Thymus (tissue), 11 donors: Measurements from ENCODE around the gene PCSK1. TPM values are rescaled to one million over a fixed set of nuclear protein-coding genes. Genes with fewer than 3 reads are reported as not detected.

Experiments
- DNase-seq, 9 donors: peaks; one replicate each; pipeline ENCODE4 v3.0.0-alpha.2; 2013; ENCODE audit warnings: low spot score in 9 of 9, low read depth in 6 of 9, missing footprints in 1 of 9
- H3K27ac ChIP-seq, 2 donors: one replicate each; pipeline ENCODE4 v1.5.1; 2013; ENCODE audit warnings: control low read depth in 1 of 2, low read depth in 1 of 2, low read length in 1 of 2, mild to moderate bottlenecking in 1 of 2, moderate library complexity in 1 of 2
- H3K27me3 ChIP-seq, 2 donors: one replicate each; pipeline ENCODE4 v1.5.1; 2013; ENCODE audit warnings: low read length in 1 of 2; ENCODE audit not compliant: control insufficient read depth in 2 of 2, insufficient read depth in 1 of 2
- H3K36me3 ChIP-seq, 2 donors: one replicate each; pipeline ENCODE4 v1.5.1; 2013; ENCODE audit warnings: low read length in 1 of 2, mild to moderate bottlenecking in 1 of 2, moderate library complexity in 1 of 2; ENCODE audit not compliant: control insufficient read depth in 2 of 2, insufficient read depth in 2 of 2
- H3K4me1 ChIP-seq, 2 donors: one replicate each; pipeline ENCODE4 v1.5.1; 2013; ENCODE audit warnings: low read length in 2 of 2; ENCODE audit not compliant: control insufficient read depth in 2 of 2, insufficient read depth in 2 of 2
- H3K4me3 ChIP-seq, 2 donors: one replicate each; pipeline ENCODE4 v1.5.1; 2013; ENCODE audit warnings: low read length in 2 of 2, control low read depth in 1 of 2, mild to moderate bottlenecking in 1 of 2
- H3K9me3 ChIP-seq, 2 donors: one replicate each; pipeline ENCODE4 v1.5.1; 2013; ENCODE audit warnings: low read length in 1 of 2, mild to moderate bottlenecking in 1 of 2; ENCODE audit not compliant: control insufficient read depth in 2 of 2, insufficient read depth in 1 of 2
- WGBS: extraction: QIAGEN DNeasy Blood & Tissue Kit; methylation state at CpG from one replicate; pipeline ENCODE4 v1.1.7; 2013; 5-methylcytosine and 5-hydroxymethylcytosine counted together
- polyA plus RNA-seq: library from polyadenylated mRNA; stranded (reverse); fragments of 200-250 nt; gene quantifications from one replicate; pipeline ENCODE4 v1.2.3, GENCODE V29; 2013
- total RNA-seq: library from RNA; stranded (reverse); fragments of 120-200 nt; gene quantifications from one replicate; pipeline ENCODE4 v1.2.4, GENCODE V29; 2013
- donor health status: healthy.

The PCSK1 gene
- total and polyA plus RNA-seq, 2 donors, result 0.09 to 0.48 TPM

- Histone ChIP-seq H3K9me3 (peaks cover 0 to 4% of the 10 kb centered on the region in 2 donors), H3K27me3 (peaks cover 22 to 46% of the 10 kb centered on the region in 2 donors), H3K36me3 (no peaks in the 10 kb centered on the region), H3K4me1 (peaks cover 0 to 4% of the 10 kb centered on the region in 2 donors), H3K27ac (no peak overlapping the region), H3K4me3 (no peak overlapping the region)
- no peak for DNase-seq
- 13% methylated on average over 41 of the region's 41 CpGs for WGBS
Observed at GRCh38 chr5:96432216-96433065, 607 bp downstream of the PCSK1 start.

DNA sequence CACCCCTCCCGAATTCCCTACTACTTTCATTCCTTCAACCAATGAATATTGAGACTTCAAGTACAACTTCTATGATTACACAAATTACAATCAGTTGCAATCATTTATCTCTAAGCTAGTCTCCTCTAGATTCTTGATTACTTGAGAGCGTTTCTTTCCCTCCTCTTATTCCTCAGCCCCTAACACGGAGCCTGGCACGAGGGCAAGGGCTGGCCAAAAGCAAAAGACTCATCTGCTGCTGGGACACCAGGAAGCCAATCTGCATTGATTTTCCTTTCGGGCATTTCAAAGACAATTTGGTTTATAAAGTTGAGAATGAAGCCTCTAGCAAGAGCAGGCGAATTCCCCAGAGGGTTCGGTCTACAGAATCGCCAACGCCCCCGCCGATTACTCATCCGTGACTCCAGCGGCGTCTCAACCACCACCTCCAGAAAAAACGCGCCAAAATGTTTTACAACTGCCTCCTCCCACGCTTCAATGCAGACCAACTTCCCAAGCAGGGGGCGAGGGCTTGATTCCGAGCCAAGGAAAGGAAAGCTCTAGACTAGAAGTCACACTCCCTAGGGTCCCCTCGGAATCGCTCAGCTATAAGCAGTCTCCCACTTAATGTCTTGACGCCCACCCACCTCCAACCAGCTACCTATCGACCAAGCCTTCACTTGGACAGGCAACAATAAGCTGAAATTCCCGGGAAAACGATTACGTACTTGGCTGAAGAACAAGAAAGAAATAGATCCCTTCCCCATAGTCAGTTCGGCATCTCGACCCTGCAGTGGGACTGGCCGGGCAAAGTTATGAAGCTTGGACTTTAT lies 1.5 kb downstream of the PCSK1 start:
- H3K9me3 ChIP-seq, result peaks cover 0 to 4% of the 10 kb centered on the region in 2 donors
- H3K27ac ChIP-seq, result no peak overlapping the region
- H3K27me3 ChIP-seq, result peaks cover 22 to 46% of the 10 kb centered on the region in 2 donors
- DNase-seq, result no peak
- H3K4me1 ChIP-seq, result peaks cover 0 to 4% of the 10 kb centered on the region in 2 donors
- 10% methylated on average over 29 of the region's 29 CpGs for WGBS
- no peaks in the 10 kb centered on the region for H3K36me3 ChIP-seq
- no peak overlapping the region for H3K4me3 ChIP-seq

DNA sequence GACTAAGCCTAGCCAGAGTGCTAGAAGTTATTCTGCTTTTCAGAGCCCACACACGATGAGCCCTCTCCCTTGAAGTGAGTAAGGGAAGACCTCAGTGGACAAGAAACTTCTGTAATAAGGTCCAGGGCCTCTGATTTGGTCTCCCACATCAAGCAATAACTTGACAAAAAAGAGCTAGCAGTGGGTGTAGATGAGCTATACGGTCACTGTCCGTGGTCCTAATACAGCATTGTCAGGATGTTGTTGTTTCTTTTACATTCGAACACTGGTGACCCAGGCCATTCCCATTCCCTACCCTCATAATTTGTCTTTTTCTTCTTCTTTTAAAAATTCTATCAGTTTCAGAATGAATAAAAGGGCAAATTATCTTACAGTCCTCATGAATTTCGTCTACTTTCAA lies 5.2 kb downstream of the PCSK1 start:
- Histone ChIP-seq H3K9me3 (peaks cover 0 to 4% of the 10 kb centered on the region in 2 donors), H3K27ac (no peak overlapping the region), H3K4me3 (no peak overlapping the region), H3K4me1 (peaks cover 0 to 3% of the 10 kb centered on the region in 2 donors), H3K27me3 (peaks cover 9 to 25% of the 10 kb centered on the region in 2 donors), H3K36me3 (no peaks in the 10 kb centered on the region)
- WGBS, result 56% methylated on average over 5 of the region's 5 CpGs
- no peak for DNase-seq

- DNase-seq, result no peak
- Histone ChIP-seq H3K36me3 (no peaks in the 10 kb centered on the region), H3K27ac (no peak overlapping the region), H3K4me1 (no peaks in the 10 kb centered on the region), H3K9me3 (no peaks in the 10 kb centered on the region), H3K4me3 (no peak overlapping the region), H3K27me3 (peaks cover 3 to 15% of the 10 kb centered on the region in 2 donors)
Observed at GRCh38 chr5:96426831-96427230, 6.2 kb downstream of the PCSK1 start.

DNA sequence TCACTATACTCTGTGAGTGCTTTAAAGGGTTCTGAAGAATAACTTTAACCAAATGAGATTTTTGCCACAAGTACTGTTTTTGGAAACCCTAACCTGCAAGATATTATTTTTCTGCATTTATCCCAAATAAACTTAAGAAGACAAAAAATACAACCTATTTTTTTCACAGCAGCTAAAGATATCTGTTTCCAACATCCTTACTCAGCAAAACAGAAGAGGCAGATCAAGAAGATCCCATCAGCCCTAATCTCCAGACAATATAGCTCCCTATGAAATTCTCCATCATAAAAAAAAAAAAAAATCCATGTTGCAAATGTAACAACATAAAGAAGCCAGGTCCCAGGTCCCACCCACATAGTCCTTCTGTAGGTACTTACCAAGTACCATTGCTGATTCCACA lies 7.6 kb downstream of the PCSK1 start:
- Histone ChIP-seq H3K36me3 (no peaks in the 10 kb centered on the region), H3K9me3 (no peaks in the 10 kb centered on the region), H3K27me3 (peaks cover 3% of the 10 kb centered on the region in 2 donors)

GRCh38 chr5:96415897-96416296 lies 17.2 kb downstream of the PCSK1 start:
- H3K9me3 ChIP-seq, result no peaks in the 10 kb centered on the region
- H3K4me3 ChIP-seq, result no peak overlapping the region
- WGBS, result 94% methylated on average over 3 of the region's 3 CpGs
- no peaks in the 10 kb centered on the region for H3K36me3 ChIP-seq
- H3K4me1 ChIP-seq, result no peaks in the 10 kb centered on the region
- H3K27ac ChIP-seq, result no peak overlapping the region
- DNase-seq, result no peak
- H3K27me3 ChIP-seq, result no peaks in the 10 kb centered on the region

More for the DNA sequence above, 7.6 kb downstream of the PCSK1 start:
- H3K27ac ChIP-seq, result no peak overlapping the region
- H3K4me3 ChIP-seq, result no peak overlapping the region
- DNase-seq, result no peak
- H3K4me1 ChIP-seq, result no peaks in the 10 kb centered on the region

DNA sequence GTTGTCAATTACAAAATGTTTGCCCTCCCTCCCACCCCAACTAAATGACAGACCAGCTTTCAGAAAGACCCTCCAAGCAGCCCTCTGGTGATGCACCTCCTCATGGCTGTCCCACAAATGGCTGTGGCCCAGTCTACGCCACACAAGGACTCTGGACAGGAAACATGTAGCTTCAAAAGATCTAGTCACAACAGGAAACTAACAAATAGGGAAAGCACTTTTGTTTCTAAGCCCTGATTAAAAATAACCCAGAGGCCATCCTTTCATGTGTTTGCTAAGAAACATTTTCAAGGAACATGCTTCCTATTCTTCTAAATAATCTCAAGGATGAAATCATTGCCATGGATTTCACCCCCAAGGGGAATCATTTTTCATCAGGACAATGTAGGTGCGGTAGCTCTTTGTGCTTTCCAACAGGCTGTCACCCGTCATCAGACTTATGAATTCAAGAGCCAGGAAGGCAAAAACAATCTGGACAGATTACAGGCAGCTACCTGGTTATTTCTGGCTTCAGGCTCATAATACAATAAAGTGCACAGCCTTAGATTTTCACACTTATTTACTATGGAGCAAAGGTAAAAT lies 20.1 kb downstream of the PCSK1 start:
- H3K4me1 ChIP-seq, result no peaks in the 10 kb centered on the region
- no peaks in the 10 kb centered on the region for H3K9me3 ChIP-seq
- no peak for DNase-seq
- no peak overlapping the region for H3K27ac ChIP-seq
- no peaks in the 10 kb centered on the region for H3K27me3 ChIP-seq
- H3K36me3 ChIP-seq, result no peaks in the 10 kb centered on the region
- 84% methylated on average over 3 of the region's 3 CpGs for WGBS
- H3K4me3 ChIP-seq, result no peak overlapping the region

DNA sequence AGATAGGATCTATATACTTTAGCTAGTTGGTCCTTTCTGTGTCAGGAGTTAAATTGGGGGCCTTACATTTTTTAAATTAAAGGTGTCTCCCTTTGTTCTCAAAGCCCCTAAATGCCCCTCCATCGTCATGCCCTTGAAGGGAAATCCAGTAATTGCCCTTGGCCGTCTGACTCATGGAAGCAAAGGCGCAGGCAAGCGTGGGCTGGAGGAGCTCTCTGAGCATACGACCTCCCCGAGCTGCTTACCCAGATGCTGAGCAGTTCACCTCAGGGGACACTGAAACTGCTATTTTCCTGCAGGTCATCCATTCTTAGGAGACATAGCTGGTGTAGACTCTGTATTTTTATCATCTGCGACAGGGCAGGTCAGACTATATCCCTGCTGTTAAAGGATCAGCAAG lies 23.0 kb downstream of the PCSK1 start:
- H3K36me3 ChIP-seq, result no peaks in the 10 kb centered on the region
- H3K27ac ChIP-seq, result no peak overlapping the region
- WGBS, result 93% methylated on average over 7 of the region's 7 CpGs
- H3K27me3 ChIP-seq, result no peaks in the 10 kb centered on the region
- H3K4me3 ChIP-seq, result no peak overlapping the region
- H3K4me1 ChIP-seq, result no peaks in the 10 kb centered on the region
- DNase-seq, result no peak
- H3K9me3 ChIP-seq, result no peaks in the 10 kb centered on the region
